Gastrocnemius medialis (tissue), 4 donors: Measurements from ENCODE around the gene STRN4. TPM values are rescaled to one million over a fixed set of nuclear protein-coding genes. Genes with fewer than 3 reads are reported as not detected.

ENCODE experiments used
- ATAC-seq, 2 donors: fragments of 150-250 bp; one replicate each; pipeline ENCODE4 v1.9.1; 2016
- DNase-seq, 2 donors: peaks; one replicate each; pipeline ENCODE4 v3.0.0-alpha.2; 2019
- H3K27ac ChIP-seq, 4 donors: fragments of 200-600 bp; sonication (generic); 1 replicate in 1 of 4; 2 replicates in 3 of 4; pipeline ENCODE4 v1.5.1; 2016 to 2018; ENCODE audit warnings: mild to moderate bottlenecking in 2 of 4, moderate library complexity in 1 of 4
- H3K27me3 ChIP-seq, 3 donors: fragments of 200-600 bp; sonication (generic) in 2 of 3; 1 replicate in 1 of 3; 2 replicates in 2 of 3; pipeline versions ENCODE4 v1.5.1 to v1.6.0; 2016 to 2019; ENCODE audit warnings: mild to moderate bottlenecking in 1 of 3, moderate library complexity in 1 of 3
- H3K36me3 ChIP-seq, 2 donors: fragments of 200-600 bp; sonication (generic) in 1 of 2; one replicate each; pipeline ENCODE4 v1.5.1; 2017 to 2018
- H3K4me1 ChIP-seq, 2 donors: fragments of 200-600 bp; sonication (generic) in 1 of 2; one replicate each; pipeline ENCODE4 v1.5.1; 2016 to 2017; ENCODE audit warnings: mild to moderate bottlenecking in 2 of 2
- H3K4me3 ChIP-seq, 4 donors: fragments of 200-600 bp; sonication (generic) in 3 of 4; 1 replicate in 1 of 4; 2 replicates in 3 of 4; pipeline ENCODE4 v1.5.1; 2016 to 2019; ENCODE audit warnings: mild to moderate bottlenecking in 2 of 4
- H3K9me3 ChIP-seq, 3 donors: fragments of 200-600 bp; sonication (generic) in 2 of 3; 1 replicate in 1 of 3; 2 replicates in 2 of 3; pipeline ENCODE4 v1.5.1; 2016 to 2019
- POLR2A ChIP-seq, 2 donors: fragments of 450-650 bp; IDR thresholded peaks; one replicate each; pipeline ENCODE4 v1.6.1; 2017; ENCODE audit warnings: antibody characterized with exemption in 2 of 2, mild to moderate bottlenecking in 2 of 2, moderate library complexity in 2 of 2
- in situ Hi-C, 4 donors: fragments of 200-750 bp; cut with MboI; loops; one replicate each; pipeline versions ENCODE4 v1.15.0 to v1.8.0; 2017; ENCODE audit warnings: low sequenced_read_pairs in 4 of 4
- intact Hi-C: fragments of 100-400 bp; cut with DNase I; formaldehyde crosslinking; loops from one replicate; pipeline ENCODE4 v1.15.1; 2023; ENCODE audit warnings: low total_unique reads
- total RNA-seq, 4 donors: library from RNA; depleted of rRNA; stranded (reverse); fragments of >200 nt; gene quantifications; one replicate each; pipeline versions ENCODE4 v1.1.0 to v1.2.3, GENCODE V29; 2016
- TF ChIP-seq, protein P1 (sequence below), 5 experiments: fragments of 450-650 bp in 3 of 5; fragments of 200-600 bp in 2 of 5; sonication (generic) in 2 of 5; IDR thresholded peaks in 4 of 5; conservative IDR thresholded peaks in 1 of 5; 1 replicate in 4 of 5; 2 replicates in 1 of 5; pipeline ENCODE4 v1.5.1; 2016 to 2019; ENCODE audit warnings: antibody characterized with exemption in 5 of 5, mild to moderate bottlenecking in 3 of 5, moderate library complexity in 3 of 5

The STRN4 gene
- total RNA-seq, 4 donors from 2014 or later: 45.5 to 75.7 (median 57.9) TPM

DNA sequence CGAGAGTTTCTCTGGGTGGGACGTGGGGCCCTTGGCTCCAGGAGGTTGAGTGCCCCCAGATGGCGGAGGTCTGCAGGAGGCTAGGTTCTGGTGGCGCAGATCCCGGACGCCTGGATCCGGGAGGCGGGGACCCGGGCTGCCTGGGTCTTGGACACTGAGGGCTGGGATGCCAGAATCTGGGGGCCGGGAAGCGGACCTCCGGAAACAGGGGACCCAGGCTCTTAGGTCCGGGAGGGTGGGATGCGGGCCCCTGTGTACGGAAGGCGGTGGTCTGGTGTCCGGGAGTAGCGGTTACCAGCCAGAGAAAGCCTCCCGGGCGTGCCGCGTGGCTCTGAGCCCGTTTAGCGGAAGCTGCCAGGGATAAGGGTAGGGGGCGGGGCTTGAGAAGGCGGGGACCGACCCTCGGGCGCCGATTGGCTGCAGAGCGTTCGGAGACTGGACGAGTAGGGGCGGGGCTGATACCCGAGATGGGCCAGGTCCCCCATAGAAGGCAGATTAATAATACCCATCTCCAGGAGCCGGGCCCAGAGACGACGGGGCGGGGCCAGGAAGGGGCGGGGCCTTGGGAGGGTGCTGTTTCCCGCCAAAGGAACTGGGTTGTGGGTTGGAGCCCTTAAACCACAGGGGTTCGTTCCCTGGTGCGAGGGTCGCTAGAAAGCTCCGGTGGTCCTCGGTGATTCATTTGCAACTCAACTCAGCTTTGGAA is 42.2 kb upstream of the STRN4 start, which contains the start of gene SLC1A5:
TSS of gene SLC1A5 (minus strand) at position 333 of the 706 bp plus-strand sequence. CDS start 629 bp downstream, outside the sequence.
- in situ Hi-C loops (no loop called here), intact Hi-C loops (no loop called here)
- ATAC-seq (peak; percentile 78 to 83), DNase-seq (peak; percentile 86 to 90)
- TF ChIP-seq POLR2A (IDR thresholded peaks at IDR 0.05): peak; percentile 78 to 90
- TF ChIP-seq, protein P1, sequence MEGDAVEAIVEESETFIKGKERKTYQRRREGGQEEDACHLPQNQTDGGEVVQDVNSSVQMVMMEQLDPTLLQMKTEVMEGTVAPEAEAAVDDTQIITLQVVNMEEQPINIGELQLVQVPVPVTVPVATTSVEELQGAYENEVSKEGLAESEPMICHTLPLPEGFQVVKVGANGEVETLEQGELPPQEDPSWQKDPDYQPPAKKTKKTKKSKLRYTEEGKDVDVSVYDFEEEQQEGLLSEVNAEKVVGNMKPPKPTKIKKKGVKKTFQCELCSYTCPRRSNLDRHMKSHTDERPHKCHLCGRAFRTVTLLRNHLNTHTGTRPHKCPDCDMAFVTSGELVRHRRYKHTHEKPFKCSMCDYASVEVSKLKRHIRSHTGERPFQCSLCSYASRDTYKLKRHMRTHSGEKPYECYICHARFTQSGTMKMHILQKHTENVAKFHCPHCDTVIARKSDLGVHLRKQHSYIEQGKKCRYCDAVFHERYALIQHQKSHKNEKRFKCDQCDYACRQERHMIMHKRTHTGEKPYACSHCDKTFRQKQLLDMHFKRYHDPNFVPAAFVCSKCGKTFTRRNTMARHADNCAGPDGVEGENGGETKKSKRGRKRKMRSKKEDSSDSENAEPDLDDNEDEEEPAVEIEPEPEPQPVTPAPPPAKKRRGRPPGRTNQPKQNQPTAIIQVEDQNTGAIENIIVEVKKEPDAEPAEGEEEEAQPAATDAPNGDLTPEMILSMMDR (IDR thresholded peaks at IDR 0.05 in 4 of 5, conservative IDR thresholded peaks at IDR 0.05 in 1 of 5): no peak
- H3K36me3 ChIP-seq: no peaks in the 10 kb centered on the region
- peak within 1 kb of the TSS; percentile 67 to 80 (median 72) for H3K27ac ChIP-seq
- H3K27me3 ChIP-seq: peaks cover 11 to 23% (median 18%) of the 10 kb centered on the region in 3 donors
- peak within 1 kb of the TSS; percentile 57 to 65 (median 62) for H3K4me3 ChIP-seq
- no peaks in the 10 kb centered on the region for H3K9me3 ChIP-seq
- peaks cover 13 to 14% of the 10 kb centered on the region in 2 donors for H3K4me1 ChIP-seq

DNA sequence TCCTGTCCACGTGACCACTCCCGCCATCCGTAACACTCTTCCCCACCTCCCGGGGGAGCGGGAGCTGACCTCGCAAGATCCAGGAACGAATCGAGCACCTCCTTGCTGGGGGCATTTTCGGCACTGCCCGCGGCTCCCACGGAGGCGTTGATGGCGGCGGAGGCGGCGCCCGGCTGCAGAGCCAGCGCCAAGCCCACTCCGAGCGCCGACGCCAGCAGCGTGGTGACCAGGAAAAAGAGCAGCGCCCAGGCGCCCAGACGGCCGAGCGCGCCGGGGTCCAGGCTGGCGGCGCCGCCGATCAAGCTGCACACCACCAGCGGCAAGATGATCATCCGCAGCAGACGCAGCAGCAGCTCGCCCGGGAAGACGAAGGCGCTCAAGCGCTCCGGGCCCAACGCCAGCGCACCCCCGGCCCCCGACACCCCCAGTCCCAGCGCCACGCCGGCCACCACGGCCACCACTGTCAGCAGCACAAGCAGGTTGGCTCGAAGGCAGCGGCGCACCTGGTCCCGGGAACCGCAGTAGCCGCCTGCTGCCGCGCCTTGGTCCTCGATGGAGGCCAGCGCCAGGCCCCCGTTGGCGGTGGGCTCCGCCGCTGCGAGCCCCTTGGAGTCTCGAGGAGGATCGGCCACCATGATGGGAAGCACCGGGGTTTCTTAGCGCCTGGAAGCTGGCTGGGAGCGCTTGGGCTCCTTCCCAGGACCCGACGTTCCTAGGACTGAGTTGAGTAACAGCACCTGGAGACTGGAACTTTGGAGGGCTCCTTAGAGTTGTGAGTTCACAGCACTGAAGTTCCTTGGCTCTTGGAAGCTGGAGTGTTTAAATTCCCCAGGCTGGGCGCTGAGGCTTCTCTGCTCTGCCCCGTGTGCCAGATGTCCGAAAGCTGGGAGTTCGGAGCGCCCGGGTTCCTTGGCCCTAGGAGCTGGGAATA is 41.3 kb upstream of the STRN4 start:
- Histone ChIP-seq H3K36me3 (no peaks in the 10 kb centered on the region), H3K27ac (peak overlapping the region; percentile 67 to 80 (median 72)), H3K9me3 (no peaks in the 10 kb centered on the region), H3K4me1 (peaks cover 13 to 14% of the 10 kb centered on the region in 2 donors), H3K27me3 (peaks cover 11 to 23% (median 18%) of the 10 kb centered on the region in 3 donors), H3K4me3 (peak overlapping the region; percentile 57 to 65 (median 62))
- DNase-seq: peak; percentile 16 to 62
- TF ChIP-seq POLR2A (IDR thresholded peaks at IDR 0.05): no peak
- TF ChIP-seq, protein P1 (IDR thresholded peaks at IDR 0.05 in 4 of 5, conservative IDR thresholded peaks at IDR 0.05 in 1 of 5): no peak
- peak; percentile 37 to 50 for ATAC-seq
- in situ Hi-C loops: no loop called here
- intact Hi-C loops: no loop called here

DNA sequence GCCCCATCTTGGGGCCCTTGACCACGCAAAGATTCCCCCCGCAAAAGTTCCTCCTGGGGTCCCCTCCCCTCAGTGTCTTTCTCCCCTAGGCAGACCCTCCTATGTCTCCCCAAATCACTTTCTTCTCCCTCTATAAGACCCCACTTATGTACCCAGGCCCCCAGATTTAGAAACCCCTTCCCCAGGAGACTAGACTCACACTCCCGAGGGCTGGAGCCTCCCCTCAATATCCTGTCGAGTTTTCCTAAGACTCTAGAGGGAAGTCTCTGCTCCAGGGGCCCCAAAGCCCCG is 40.7 kb upstream of the STRN4 start:
- H3K27me3 ChIP-seq: peaks cover 11 to 23% (median 18%) of the 10 kb centered on the region in 3 donors
- intact Hi-C loops (no loop called here), in situ Hi-C loops (no loop called here)
- no peak for TF ChIP-seq POLR2A (IDR thresholded peaks at IDR 0.05)
- TF ChIP-seq, protein P1 (IDR thresholded peaks at IDR 0.05 in 4 of 5, conservative IDR thresholded peaks at IDR 0.05 in 1 of 5): no peak
- DNase-seq (no peak), ATAC-seq (no peak)
- peak overlapping the region; percentile 57 to 65 (median 62) for H3K4me3 ChIP-seq
- H3K9me3 ChIP-seq: no peaks in the 10 kb centered on the region
- peaks cover 13 to 14% of the 10 kb centered on the region in 2 donors for H3K4me1 ChIP-seq
- H3K27ac ChIP-seq: peak overlapping the region; percentile 67 to 80 (median 72)
- no peaks in the 10 kb centered on the region for H3K36me3 ChIP-seq

DNA sequence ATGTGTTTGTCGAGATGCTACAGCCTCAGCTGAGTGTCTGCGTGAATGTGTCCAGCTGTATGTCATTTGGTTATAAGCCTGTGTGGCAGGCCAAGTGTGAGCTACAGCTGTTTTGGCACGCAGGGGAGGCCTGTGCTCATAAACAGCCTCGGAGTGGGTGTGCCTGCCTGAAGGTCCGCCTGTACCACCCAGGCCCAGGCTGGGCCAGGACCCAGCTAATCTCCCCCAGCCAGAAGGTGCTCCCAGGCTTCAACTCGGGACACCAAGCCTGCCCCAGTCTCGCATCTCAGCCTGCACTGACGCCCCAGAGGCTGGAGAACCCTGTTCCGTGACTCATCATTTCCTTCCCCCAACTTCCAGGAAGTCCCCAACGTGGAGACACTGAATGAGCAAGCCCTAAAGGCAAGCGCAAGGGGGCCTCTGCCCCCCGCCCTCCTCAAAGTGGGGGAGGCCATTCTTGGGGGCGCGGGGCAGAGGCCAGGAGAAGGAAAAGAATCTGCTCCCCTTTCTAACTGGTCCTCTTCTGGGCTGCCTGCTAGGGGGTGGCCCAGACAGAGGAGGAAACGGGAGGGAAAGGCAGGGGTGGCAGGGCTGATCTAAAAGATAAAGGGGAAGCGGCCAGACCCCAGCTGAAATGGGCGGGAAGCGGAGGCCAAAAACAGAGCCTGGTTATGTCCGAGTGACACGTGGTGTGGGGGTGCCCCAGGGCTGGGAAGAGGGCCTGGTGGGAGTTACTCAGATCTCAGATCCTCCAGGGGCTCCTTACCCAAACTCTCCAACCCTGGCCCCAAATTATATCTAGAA is 40.2 kb upstream of the STRN4 start:
- Histone ChIP-seq H3K36me3 (no peaks in the 10 kb centered on the region), H3K4me1 (peaks cover 13 to 14% of the 10 kb centered on the region in 2 donors), H3K4me3 (peak overlapping the region; percentile 57 to 65 (median 62)), H3K27me3 (peaks cover 11 to 23% (median 18%) of the 10 kb centered on the region in 3 donors), H3K9me3 (no peaks in the 10 kb centered on the region), H3K27ac (peak overlapping the region; percentile 67 to 80 (median 72))
- DNase-seq (peak; percentile 40 to 50), ATAC-seq (peak; percentile 40 to 57)
- intact Hi-C loops (no loop called here), in situ Hi-C loops (no loop called here)
- TF ChIP-seq POLR2A (IDR thresholded peaks at IDR 0.05): no peak
- TF ChIP-seq, protein P1 (IDR thresholded peaks at IDR 0.05 in 4 of 5, conservative IDR thresholded peaks at IDR 0.05 in 1 of 5): no peak
